Ovary (tissue), 9 donors: ENCODE data around the gene SLC38A11. TPM values are rescaled to one million over a fixed set of nuclear protein-coding genes. Genes with fewer than 3 reads are reported as not detected.
"Not testable (repeated sequence)": the region's sequence is repeated elsewhere in the genome, so short reads cannot be mapped to it uniquely, and the experiment has no call there.

Experiments used
- DNase-seq, 5 donors: peaks; one replicate each; pipeline ENCODE4 v3.0.0-alpha.2; 2019 to 2020
- H3K27ac ChIP-seq, 2 donors: fragments of 200-600 bp; one replicate each; pipeline versions ENCODE4 v1.5.1 to v1.8.0; 2019 to 2022
- H3K27me3 ChIP-seq: fragments of 200-600 bp; one replicate; pipeline ENCODE4 v1.8.0; 2022
- H3K36me3 ChIP-seq: fragments of 200-600 bp; sonication (generic); one replicate; pipeline ENCODE4 v1.5.1; 2019
- H3K4me1 ChIP-seq: one replicate; pipeline ENCODE4 v1.8.1; 2013; ENCODE audit warnings: mild to moderate bottlenecking, moderate library complexity; ENCODE audit not compliant: insufficient read depth
- H3K4me3 ChIP-seq: fragments of 200-600 bp; sonication (generic); one replicate; pipeline ENCODE4 v1.5.1; 2017
- H3K9me3 ChIP-seq, 2 donors: fragments of 200-600 bp in 1 of 2; sonication (generic) in 1 of 2; one replicate each; pipeline versions ENCODE4 v1.5.1 to v1.8.1; 2013 to 2019; ENCODE audit warnings: mild to moderate bottlenecking in 1 of 2, moderate library complexity in 1 of 2
- EP300 ChIP-seq: sonication (generic); formaldehyde crosslinking; IDR thresholded peaks from one replicate; pipeline ENCODE4 v1.6.1; 2017; ENCODE audit warnings: antibody characterized with exemption
- POLR2A ChIP-seq: fragments of 450-650 bp; IDR thresholded peaks from one replicate; pipeline ENCODE4 v1.6.1; 2017; ENCODE audit warnings: antibody characterized with exemption, mild to moderate bottlenecking, moderate library complexity
- WGBS, 3 donors: extraction: QIAGEN DNeasy Blood & Tissue Kit in 1 of 3; methylation state at CpG; one replicate each; pipeline versions ENCODE4 v1.1.5 to v1.1.7; 2013 to 2017; 5-methylcytosine and 5-hydroxymethylcytosine counted together
- intact Hi-C, 4 donors: fragments of 100-400 bp; cut with DNase I; formaldehyde crosslinking; loops; one replicate each; pipeline versions ENCODE4 v1.11.0 to v1.15.1; 2022 to 2023
- polyA plus RNA-seq, 2 donors: library from polyadenylated mRNA; stranded (reverse); fragments of 200-250 nt in 1 of 2; fragments of 350-450 nt in 1 of 2; fragmentation: Illumina TruSeq in 1 of 2; extraction: RNeasy Lipid Tissue Mini Kit (QIAGEN cat#74804) in 1 of 2; gene quantifications; one replicate each; pipeline ENCODE4 v1.2.3, GENCODE V29; 2013 to 2014
- total RNA-seq, 7 donors: library from RNA; depleted of rRNA in 2 of 7; stranded (reverse); fragments of >200 nt in 2 of 7; fragmentation: NEBNext Ultra II Directional in 3 of 7; extraction: Animal tissue kit (Norgen Biotek cat#: 25700) in 3 of 7; gene quantifications; one replicate each; pipeline versions ENCODE4 v1.1.0 to v1.2.4, GENCODE V29; 2016 to 2023
- TF ChIP-seq, protein P1 (sequence below), 3 donors: fragments of 450-650 bp in 2 of 3; fragments of 200-600 bp in 1 of 3; IDR thresholded peaks; one replicate each; pipeline versions ENCODE4 v1.5.1 to v1.8.0; 2016 to 2022; ENCODE audit warnings: antibody characterized with exemption in 3 of 3, mild to moderate bottlenecking in 1 of 3
- donor health status: DM: no; HTN: no; CAD: no; lungs with moderate emphysema.
- donor health status: DM: no; HTN: no; CAD: no.
- donor health status: Bipolar disorder and iron deficiency.
- donor health status: DM: yes; HTN: yes; CAD: no.
- donor health status: DM: no; HTN: no; CAD: no.
- donor health status: DM: yes; HTN: yes; CAD: no.

SLC38A11 gene
- total and polyA plus RNA-seq, 9 donors = 0.19 to 3.0 (median 0.96) TPM; not detected in 3

DNA sequence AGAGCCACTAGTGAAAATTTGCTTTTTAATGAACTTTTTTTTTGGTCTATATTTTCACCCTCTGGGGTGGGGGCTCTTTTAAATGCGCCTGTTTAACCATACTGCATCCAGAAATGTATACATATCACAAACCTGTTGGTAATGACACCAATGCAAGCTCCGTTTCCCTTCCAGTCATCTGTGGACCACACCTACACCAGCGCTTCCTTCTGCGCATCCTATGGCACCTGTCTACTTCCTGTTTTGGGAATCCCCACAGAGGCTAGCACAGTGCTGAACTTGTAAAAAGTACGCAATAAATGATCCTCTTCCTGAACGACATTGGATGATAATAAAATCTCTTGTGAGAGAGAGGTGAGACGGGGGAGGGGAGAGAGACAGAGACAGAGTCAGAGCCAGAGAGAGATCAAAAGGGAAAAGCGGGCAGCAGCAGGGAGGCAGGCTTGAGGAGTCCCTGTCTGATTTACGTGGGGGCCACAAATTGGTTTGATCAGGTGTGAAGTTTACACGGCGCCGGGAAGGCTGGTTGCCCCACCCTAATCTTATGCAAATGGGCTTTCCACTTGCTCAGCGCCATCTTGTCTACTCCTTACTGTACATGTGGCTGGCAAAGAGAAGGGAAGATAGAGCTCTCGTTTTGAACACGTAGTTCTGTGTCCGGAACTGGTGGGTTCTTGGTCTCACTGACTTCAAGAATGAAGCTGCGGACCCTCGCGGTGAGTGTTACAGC, 38.1 kb upstream of the SLC38A11 start:
- H3K4me3 ChIP-seq = no peak overlapping the region
- TF ChIP-seq POLR2A (no peak), EP300 (no peak)
- TF ChIP-seq, protein P1, sequence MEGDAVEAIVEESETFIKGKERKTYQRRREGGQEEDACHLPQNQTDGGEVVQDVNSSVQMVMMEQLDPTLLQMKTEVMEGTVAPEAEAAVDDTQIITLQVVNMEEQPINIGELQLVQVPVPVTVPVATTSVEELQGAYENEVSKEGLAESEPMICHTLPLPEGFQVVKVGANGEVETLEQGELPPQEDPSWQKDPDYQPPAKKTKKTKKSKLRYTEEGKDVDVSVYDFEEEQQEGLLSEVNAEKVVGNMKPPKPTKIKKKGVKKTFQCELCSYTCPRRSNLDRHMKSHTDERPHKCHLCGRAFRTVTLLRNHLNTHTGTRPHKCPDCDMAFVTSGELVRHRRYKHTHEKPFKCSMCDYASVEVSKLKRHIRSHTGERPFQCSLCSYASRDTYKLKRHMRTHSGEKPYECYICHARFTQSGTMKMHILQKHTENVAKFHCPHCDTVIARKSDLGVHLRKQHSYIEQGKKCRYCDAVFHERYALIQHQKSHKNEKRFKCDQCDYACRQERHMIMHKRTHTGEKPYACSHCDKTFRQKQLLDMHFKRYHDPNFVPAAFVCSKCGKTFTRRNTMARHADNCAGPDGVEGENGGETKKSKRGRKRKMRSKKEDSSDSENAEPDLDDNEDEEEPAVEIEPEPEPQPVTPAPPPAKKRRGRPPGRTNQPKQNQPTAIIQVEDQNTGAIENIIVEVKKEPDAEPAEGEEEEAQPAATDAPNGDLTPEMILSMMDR (IDR thresholded peaks at IDR 0.05) = no peak
- WGBS, 3 donors = 77 to 81% (median 78%) methylated on average over 19 of the region's 19 CpGs
- H3K27me3 ChIP-seq = no peaks in the 10 kb centered on the region
- no peak overlapping the region for H3K27ac ChIP-seq
- intact Hi-C loops = loop anchor here in 1 of 4 donors (10.0 kb wide), 1 partner anchor 211 kb away; the partner anchor contains the start of gene SCN3A
- H3K4me1 ChIP-seq = no peaks in the 10 kb centered on the region
- H3K9me3 ChIP-seq = no peaks in the 10 kb centered on the region
- H3K36me3 ChIP-seq = no peaks in the 10 kb centered on the region
- DNase-seq = no peak

- Histone ChIP-seq H3K4me1 (no peaks in the 10 kb centered on the region), H3K27me3 (no peaks in the 10 kb centered on the region), H3K27ac (no peak overlapping the region), H3K36me3 (no peaks in the 10 kb centered on the region), H3K4me3 (no peak overlapping the region), H3K9me3 (no peaks in the 10 kb centered on the region)
- DNase-seq = peak in 4 of 5 donors; percentile 30 to 66 (median 54)
- 0 to 1% (median 1%) methylated on average over 5 of the region's 5 CpGs for WGBS, 3 donors
- intact Hi-C loops = loop anchor here in 1 of 4 donors (10.0 kb wide), 1 partner anchor 212 kb away; the partner anchor contains the start of gene SCN3A
- TF ChIP-seq POLR2A (no peak), EP300 (no peak)
- TF ChIP-seq, protein P1 (IDR thresholded peaks at IDR 0.05) = peak; percentile 29 to 41 (median 33)
Observed at GRCh38 chr2:164992818-164993217, 37.5 kb upstream of the SLC38A11 start.

DNA sequence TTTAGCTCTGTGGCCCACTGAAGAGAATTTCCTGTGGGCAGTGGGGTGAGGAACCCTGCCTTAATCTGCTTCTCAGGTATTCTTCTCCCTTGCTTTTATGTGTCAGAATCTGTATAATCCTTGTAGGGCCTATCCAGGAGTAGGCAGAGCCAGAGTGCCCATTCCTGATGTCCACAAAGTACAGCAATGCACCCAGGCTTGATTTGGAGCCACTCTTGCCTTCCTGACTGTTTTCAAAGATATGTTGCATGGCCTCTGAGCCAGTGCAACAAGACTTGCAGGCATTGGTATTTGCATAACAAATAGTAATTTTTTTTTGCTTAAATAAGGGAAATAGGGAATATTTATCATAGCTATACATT, 36.7 kb upstream of the SLC38A11 start:
- H3K36me3 ChIP-seq, H3K4me1 ChIP-seq, H3K27ac ChIP-seq, DNase-seq, H3K4me3 ChIP-seq, H3K27me3 ChIP-seq, H3K9me3 ChIP-seq: not testable (repeated sequence)
- intact Hi-C loops = loop anchor here in 1 of 4 donors (10.0 kb wide), 1 partner anchor 213 kb away; the partner anchor contains the start of gene SCN3A

DNA sequence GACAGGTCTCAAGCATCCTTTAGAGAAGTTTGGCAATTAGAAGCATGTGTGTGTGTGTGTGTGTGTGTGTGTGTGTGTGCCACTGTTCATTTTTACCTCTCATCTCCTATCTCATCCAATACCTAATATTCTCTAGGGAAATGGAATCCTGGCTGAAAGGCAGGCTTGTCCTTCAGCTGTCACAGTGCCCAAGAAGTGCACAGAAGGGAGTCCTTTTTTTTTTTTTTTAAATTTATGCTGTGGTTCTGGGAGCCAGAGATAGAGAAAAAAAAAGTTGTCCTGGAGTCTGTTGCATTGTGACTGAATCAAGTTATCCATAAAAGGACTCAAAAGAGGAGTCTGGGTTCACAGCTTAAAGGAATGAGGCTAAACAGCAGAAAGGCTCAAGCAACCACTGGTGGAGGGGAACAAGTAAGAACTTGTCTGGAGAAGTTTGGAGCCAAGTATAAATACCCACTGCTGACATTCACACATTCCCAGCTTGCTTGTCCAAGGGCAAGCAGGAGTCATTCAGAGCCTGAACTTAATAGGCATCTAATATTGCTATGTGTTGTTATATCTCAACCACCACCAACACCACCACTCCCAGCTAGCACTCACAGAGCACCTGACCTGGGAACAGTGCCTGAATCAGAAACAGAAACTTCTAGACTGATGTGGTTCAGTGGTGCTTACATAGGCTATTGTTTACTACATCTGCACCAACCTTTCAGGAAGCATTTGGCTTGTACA, 36.2 kb upstream of the SLC38A11 start:
- not testable (repeated sequence) for H3K4me3 ChIP-seq, H3K27me3 ChIP-seq, H3K27ac ChIP-seq, H3K4me1 ChIP-seq, H3K36me3 ChIP-seq, H3K9me3 ChIP-seq, DNase-seq
- intact Hi-C loops = loop anchor here in 1 of 4 donors (10.0 kb wide), 1 partner anchor 213 kb away; the partner anchor contains the start of gene SCN3A

DNA sequence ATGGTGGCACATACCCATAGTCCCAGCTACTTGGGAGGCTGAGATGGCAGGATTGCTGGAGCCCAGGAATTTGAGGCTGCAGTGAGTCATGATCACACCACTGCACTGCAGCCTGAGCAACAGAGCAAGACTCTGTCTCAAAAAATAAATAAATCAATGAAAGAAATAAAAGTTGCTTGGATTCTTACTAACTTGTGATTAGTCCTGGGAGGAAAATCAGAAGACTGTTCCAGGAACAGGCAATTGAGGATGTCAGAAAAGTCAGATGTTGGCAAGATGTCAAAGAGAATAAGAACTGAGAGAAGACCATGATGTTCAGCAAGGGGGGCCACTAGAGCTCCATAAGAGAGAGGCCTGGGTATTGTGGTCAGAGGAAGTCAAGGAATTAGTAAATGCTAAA, 35.6 kb upstream of the SLC38A11 start:
- not testable (repeated sequence) for DNase-seq, H3K4me3 ChIP-seq, H3K9me3 ChIP-seq, H3K27ac ChIP-seq, H3K27me3 ChIP-seq, H3K36me3 ChIP-seq, H3K4me1 ChIP-seq
- intact Hi-C loops = loop anchor here in 1 of 4 donors (10.0 kb wide), 1 partner anchor 214 kb away; the partner anchor contains the start of gene SCN3A

DNA sequence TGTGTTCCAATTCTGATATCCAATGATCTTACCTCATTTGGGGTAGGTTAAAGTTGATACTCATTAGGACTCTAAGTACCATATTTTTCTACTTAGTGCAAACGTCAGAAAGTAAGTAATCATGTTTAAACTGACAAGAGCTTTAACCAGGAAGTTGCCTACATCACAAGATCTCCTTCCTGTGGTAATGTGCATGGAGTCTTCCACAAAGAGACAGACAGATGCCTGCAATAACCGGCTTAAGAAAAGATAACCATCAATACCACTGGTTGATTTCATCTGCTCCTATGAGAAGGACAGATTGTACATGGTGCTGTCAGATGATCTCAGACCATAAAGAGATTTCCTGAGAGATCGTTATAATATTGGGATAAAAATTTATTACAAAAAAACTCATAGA, 33.5 kb upstream of the SLC38A11 start:
- H3K27me3 ChIP-seq, H3K4me1 ChIP-seq, DNase-seq, H3K9me3 ChIP-seq, H3K4me3 ChIP-seq, H3K27ac ChIP-seq, H3K36me3 ChIP-seq, intact Hi-C loops: not testable (repeated sequence)
- WGBS, 3 donors = 74 to 85% (median 81%) methylated on average over 3 of the region's 3 CpGs

DNA sequence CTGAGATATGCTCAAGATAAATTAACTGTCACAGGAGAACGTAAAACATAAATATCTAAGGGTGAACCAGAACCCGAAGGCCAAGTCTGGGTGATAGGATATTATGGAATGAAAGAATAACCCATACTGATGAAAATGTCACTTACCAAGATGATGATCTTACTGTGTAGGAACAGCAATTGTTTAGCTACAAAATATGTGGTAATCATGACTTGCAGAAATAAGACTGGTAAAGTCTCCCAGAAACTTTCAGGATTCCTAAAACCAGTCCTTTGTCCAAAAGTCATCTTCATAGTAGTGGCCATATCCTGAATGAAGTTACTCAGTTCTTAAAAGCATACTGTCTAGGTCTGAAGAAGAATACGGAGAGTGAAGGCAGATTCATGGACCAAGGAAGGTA, 30.7 kb upstream of the SLC38A11 start:
- H3K27me3 ChIP-seq, intact Hi-C loops, H3K4me1 ChIP-seq, DNase-seq, H3K27ac ChIP-seq, H3K36me3 ChIP-seq, H3K4me3 ChIP-seq, H3K9me3 ChIP-seq: not testable (repeated sequence)
- 63 to 73% (median 65%) methylated on average over 3 of the region's 3 CpGs for WGBS, 3 donors
